ENCODE data around the gene GRAMD1B. TPM values are rescaled to one million over a fixed set of nuclear protein-coding genes. Genes with fewer than 3 reads are reported as not detected.

GRAMD1B gene
- total RNA-seq, 1 experiment from 2014 or later = 12.7 TPM

GRCh38 chr11:123608945-123609344 is 178.9 kb downstream of the GRAMD1B start:
- Histone ChIP-seq H3K4me1 (ENCODE audit: control insufficient read depth in 1 of 2, insufficient read depth in 2 of 2, low read length in 2 of 2) (no peaks in the 10 kb centered on the region), H3K36me3 (ENCODE audit: control insufficient read depth in 1 of 2, insufficient read depth in 2 of 2, low read length in 2 of 2) (no peaks in the 10 kb centered on the region), H4K20me1 (ENCODE audit: insufficient read depth) (no peaks in the 10 kb centered on the region), H3K79me2 (ENCODE audit: insufficient read depth, low read length) (no peaks in the 10 kb centered on the region), H3K9ac (ENCODE audit: low read length) (no peak overlapping the region), H3K9me2 (ENCODE audit: insufficient read depth) (no peaks in the 10 kb centered on the region), H2AFZ (ENCODE audit: low read depth, low read length, poor library complexity, severe bottlenecking) (no peak overlapping the region), H3K4me2 (ENCODE audit: low read length) (no peak overlapping the region), H3K9me3 (ENCODE audit: control insufficient read depth in 1 of 2, insufficient read depth in 1 of 2, low read depth in 1 of 2, low read length in 2 of 2) (no peaks in the 10 kb centered on the region), H3K27me3 (ENCODE audit: insufficient read depth, low read length) (no peaks in the 10 kb centered on the region), H3K4me3 (replicated peaks in 1 of 2; ENCODE audit: low read depth in 1 of 2, low read length in 2 of 2) (no peak overlapping the region), H3K27ac (ENCODE audit: low read depth, low read length) (no peak overlapping the region)
- TF ChIP-seq YY1 (IDR thresholded peaks at IDR 0.05; ENCODE audit: extremely low read depth, insufficient replicate concordance, low read depth, low read length) (no peak), ZNF274 (IDR thresholded peaks at IDR 0.05; ENCODE audit: low read depth, low read length) (no peak), POLR2A (IDR thresholded peaks at IDR 0.05; ENCODE audit: borderline replicate concordance, extremely low read depth, insufficient read depth, insufficient read length) (no peak), SP1 (IDR thresholded peaks at IDR 0.05; ENCODE audit: low read depth) (no peak)
- TF ChIP-seq, protein P1, sequence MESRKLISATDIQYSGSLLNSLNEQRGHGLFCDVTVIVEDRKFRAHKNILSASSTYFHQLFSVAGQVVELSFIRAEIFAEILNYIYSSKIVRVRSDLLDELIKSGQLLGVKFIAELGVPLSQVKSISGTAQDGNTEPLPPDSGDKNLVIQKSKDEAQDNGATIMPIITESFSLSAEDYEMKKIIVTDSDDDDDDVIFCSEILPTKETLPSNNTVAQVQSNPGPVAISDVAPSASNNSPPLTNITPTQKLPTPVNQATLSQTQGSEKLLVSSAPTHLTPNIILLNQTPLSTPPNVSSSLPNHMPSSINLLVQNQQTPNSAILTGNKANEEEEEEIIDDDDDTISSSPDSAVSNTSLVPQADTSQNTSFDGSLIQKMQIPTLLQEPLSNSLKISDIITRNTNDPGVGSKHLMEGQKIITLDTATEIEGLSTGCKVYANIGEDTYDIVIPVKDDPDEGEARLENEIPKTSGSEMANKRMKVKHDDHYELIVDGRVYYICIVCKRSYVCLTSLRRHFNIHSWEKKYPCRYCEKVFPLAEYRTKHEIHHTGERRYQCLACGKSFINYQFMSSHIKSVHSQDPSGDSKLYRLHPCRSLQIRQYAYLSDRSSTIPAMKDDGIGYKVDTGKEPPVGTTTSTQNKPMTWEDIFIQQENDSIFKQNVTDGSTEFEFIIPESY (IDR thresholded peaks at IDR 0.05; ENCODE audit: extremely low read depth, insufficient replicate concordance, low read length) = no peak
- DNase-seq (ENCODE audit: low read depth, low spot score) (no peak), ATAC-seq (no peak)
- no TSS peak for BruUV-seq (replicated peaks)
- CTCF ChIA-PET = no interaction called here
- POLR2A ChIA-PET = no interaction called here
- intact Hi-C loops (cut with micrococcal nuclease) = no loop called here
- RAD21 ChIA-PET (ENCODE audit: low non-redundant PET in 1 of 2, low total read pairs in 2 of 2, uncharacterized antibody in 2 of 2, unreplicated experiment in 2 of 2) = no interaction called here

GRCh38 chr11:123611698-123612097 is 181.6 kb downstream of the GRAMD1B start:
- ATAC-seq (no peak), DNase-seq (ENCODE audit: low read depth, low spot score) (no peak)
- H3K9ac ChIP-seq (ENCODE audit: low read length) = no peak overlapping the region
- no peak overlapping the region for H3K4me2 ChIP-seq (ENCODE audit: low read length)
- H3K36me3 ChIP-seq (ENCODE audit: control insufficient read depth in 1 of 2, insufficient read depth in 2 of 2, low read length in 2 of 2) = no peaks in the 10 kb centered on the region; a peak in 1 of 4 replicates
- H3K4me1 ChIP-seq (ENCODE audit: control insufficient read depth in 1 of 2, insufficient read depth in 2 of 2, low read length in 2 of 2) = no peaks in the 10 kb centered on the region
- no peaks in the 10 kb centered on the region for H3K27me3 ChIP-seq (ENCODE audit: insufficient read depth, low read length)
- no peaks in the 10 kb centered on the region for H3K79me2 ChIP-seq (ENCODE audit: insufficient read depth, low read length)
- BruUV-seq (replicated peaks) = no TSS peak
- no peak overlapping the region for H3K4me3 ChIP-seq (replicated peaks in 1 of 2; ENCODE audit: low read depth in 1 of 2, low read length in 2 of 2)
- H4K20me1 ChIP-seq (ENCODE audit: insufficient read depth) = no peaks in the 10 kb centered on the region
- RAD21 ChIA-PET (ENCODE audit: low non-redundant PET in 1 of 2, low total read pairs in 2 of 2, uncharacterized antibody in 2 of 2, unreplicated experiment in 2 of 2) = no interaction called here
- no peaks in the 10 kb centered on the region for H3K9me3 ChIP-seq (ENCODE audit: control insufficient read depth in 1 of 2, insufficient read depth in 1 of 2, low read depth in 1 of 2, low read length in 2 of 2)
- intact Hi-C loops (cut with micrococcal nuclease) = no loop called here
- H2AFZ ChIP-seq (ENCODE audit: low read depth, low read length, poor library complexity, severe bottlenecking) = no peak overlapping the region
- no peaks in the 10 kb centered on the region for H3K9me2 ChIP-seq (ENCODE audit: insufficient read depth)
- H3K27ac ChIP-seq (ENCODE audit: low read depth, low read length) = no peak overlapping the region
- CTCF ChIA-PET = no interaction called here
- POLR2A ChIA-PET = no interaction called here
- TF ChIP-seq CBX3 (IDR thresholded peaks at IDR 0.05; ENCODE audit: low read depth) (no peak), ELF1 (IDR thresholded peaks at IDR 0.05; ENCODE audit: borderline replicate concordance, low read depth) (no peak), RAD21 (IDR thresholded peaks at IDR 0.05; ENCODE audit: low read depth) (no peak), TCF7L2 (IDR thresholded peaks at IDR 0.05; ENCODE audit: borderline replicate concordance, extremely low read depth, insufficient read depth, insufficient read length) (no peak), CEBPB (IDR thresholded peaks at IDR 0.05; ENCODE audit: low read depth) (no peak), ZNF274 (IDR thresholded peaks at IDR 0.05; ENCODE audit: low read depth, low read length) (no peak), SRF (IDR thresholded peaks at IDR 0.05; ENCODE audit: low read depth) (no peak), SIN3A (IDR thresholded peaks at IDR 0.05; ENCODE audit: low read depth) (no peak), EGR1 (IDR thresholded peaks at IDR 0.05; ENCODE audit: low read depth) (no peak), SP1 (IDR thresholded peaks at IDR 0.05; ENCODE audit: low read depth) (no peak), ZFX (IDR thresholded peaks at IDR 0.05) (no peak), EZH2phosphoT487 (IDR thresholded peaks at IDR 0.05; ENCODE audit: borderline replicate concordance) (no peak), YY1 (IDR thresholded peaks at IDR 0.05; ENCODE audit: extremely low read depth, insufficient replicate concordance, low read depth, low read length) (no peak), CTCF (IDR thresholded peaks at IDR 0.05 in 2 of 3, conservative IDR thresholded peaks at IDR 0.05 in 1 of 3; ENCODE audit: borderline replicate concordance in 1 of 3, insufficient read depth in 1 of 3, low read depth in 2 of 3, low read length in 2 of 3) (no peak), MAX (IDR thresholded peaks at IDR 0.05) (no peak), POLR2A (IDR thresholded peaks at IDR 0.05; ENCODE audit: borderline replicate concordance, extremely low read depth, insufficient read depth, insufficient read length) (no peak)
